ENCODE results near the gene DISP2.

DNA sequence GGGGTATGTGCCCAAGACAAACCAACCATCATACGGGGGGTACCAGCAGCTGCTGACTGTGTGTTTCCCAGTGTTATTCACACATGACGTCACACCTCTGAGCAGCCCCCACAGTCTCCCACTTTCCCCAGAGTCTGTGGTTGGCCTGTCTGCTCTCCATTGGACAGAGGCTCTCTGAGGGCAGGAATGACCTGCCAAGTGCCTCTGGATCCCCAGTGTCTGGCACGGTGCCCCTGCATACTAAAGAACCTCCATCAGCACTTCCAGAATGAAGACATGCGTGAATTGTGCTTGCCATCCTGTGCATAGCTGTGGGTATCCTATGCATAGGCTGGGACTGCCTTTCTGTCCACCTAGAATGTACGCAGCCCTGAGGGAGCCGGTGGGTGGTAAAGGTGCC, 13.8 kb upstream of the DISP2 start:
- TF ChIP-seq FOXM1 (IDR thresholded peaks at IDR 0.05; ENCODE audit: borderline replicate concordance) (no peak), LEF1 (IDR thresholded peaks at IDR 0.05; ENCODE audit: borderline replicate concordance) (no peak), FOXA1 (IDR thresholded peaks at IDR 0.05) (no peak), SP1 (IDR thresholded peaks at IDR 0.05) (no peak), ARNT (IDR thresholded peaks at IDR 0.05) (no peak), BHLHE40 (IDR thresholded peaks at IDR 0.05; ENCODE audit: borderline replicate concordance) (no peak), ZNF384 (IDR thresholded peaks at IDR 0.05) (no peak)
